Eye (tissue), 1 donor: ENCODE data around the gene ATP10B.
"Not testable (repeated sequence)": the region's sequence is repeated elsewhere in the genome, so short reads cannot be mapped to it uniquely, and the experiment has no call there.

ENCODE experiments used
- DNase-seq: peaks from one replicate; pipeline ENCODE4 v3.0.0-alpha.2; 2015

The ATP10B gene, protein sequence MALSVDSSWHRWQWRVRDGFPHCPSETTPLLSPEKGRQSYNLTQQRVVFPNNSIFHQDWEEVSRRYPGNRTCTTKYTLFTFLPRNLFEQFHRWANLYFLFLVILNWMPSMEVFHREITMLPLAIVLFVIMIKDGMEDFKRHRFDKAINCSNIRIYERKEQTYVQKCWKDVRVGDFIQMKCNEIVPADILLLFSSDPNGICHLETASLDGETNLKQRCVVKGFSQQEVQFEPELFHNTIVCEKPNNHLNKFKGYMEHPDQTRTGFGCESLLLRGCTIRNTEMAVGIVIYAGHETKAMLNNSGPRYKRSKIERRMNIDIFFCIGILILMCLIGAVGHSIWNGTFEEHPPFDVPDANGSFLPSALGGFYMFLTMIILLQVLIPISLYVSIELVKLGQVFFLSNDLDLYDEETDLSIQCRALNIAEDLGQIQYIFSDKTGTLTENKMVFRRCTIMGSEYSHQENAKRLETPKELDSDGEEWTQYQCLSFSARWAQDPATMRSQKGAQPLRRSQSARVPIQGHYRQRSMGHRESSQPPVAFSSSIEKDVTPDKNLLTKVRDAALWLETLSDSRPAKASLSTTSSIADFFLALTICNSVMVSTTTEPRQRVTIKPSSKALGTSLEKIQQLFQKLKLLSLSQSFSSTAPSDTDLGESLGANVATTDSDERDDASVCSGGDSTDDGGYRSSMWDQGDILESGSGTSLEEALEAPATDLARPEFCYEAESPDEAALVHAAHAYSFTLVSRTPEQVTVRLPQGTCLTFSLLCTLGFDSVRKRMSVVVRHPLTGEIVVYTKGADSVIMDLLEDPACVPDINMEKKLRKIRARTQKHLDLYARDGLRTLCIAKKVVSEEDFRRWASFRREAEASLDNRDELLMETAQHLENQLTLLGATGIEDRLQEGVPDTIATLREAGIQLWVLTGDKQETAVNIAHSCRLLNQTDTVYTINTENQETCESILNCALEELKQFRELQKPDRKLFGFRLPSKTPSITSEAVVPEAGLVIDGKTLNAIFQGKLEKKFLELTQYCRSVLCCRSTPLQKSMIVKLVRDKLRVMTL (N-terminal part only)

DNA sequence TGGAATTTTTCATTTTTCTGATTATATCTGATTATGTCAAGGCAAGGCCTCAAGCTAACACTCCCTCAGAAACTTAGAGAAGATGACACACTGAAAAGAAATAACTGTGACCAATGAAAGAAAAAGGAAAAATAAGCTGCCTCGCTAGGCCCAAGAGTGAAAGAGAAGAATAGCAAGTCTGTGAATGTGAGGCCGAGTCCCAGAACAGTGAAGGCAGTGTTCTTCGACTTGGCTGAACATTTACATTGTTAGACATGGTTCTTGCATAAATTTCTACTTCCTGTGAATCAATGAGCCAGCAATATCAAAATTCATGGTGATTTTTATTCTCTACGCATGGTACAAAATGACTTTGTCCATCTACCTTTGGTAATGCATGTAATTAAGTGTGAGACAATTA lies at the start of gene ATP10B:
TSS of gene ATP10B (minus strand) at position 163 of the 400 bp plus-strand sequence. CDS start 164,137 bp downstream, outside the sequence.
- DNase-seq: no peak

DNA sequence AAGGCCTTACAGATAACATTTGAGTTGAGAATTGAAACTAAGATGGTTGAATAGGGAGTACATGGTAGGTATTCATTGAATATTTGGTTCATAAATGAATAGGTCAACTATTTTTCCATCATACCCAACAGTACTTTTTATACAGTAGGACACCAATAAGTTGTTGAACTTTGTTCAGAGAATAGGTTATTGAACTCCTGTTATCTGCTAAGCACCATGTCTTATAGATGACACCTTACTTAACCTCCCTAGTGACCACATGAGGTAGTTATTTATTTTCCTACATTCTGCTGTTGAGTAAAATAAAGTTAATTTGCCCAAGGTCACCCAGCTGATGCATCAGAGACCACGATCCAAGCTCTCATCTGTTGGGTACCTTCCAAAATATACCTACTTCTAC lies 49.6 kb upstream of the ATP10B start:
- no peak for DNase-seq

DNA sequence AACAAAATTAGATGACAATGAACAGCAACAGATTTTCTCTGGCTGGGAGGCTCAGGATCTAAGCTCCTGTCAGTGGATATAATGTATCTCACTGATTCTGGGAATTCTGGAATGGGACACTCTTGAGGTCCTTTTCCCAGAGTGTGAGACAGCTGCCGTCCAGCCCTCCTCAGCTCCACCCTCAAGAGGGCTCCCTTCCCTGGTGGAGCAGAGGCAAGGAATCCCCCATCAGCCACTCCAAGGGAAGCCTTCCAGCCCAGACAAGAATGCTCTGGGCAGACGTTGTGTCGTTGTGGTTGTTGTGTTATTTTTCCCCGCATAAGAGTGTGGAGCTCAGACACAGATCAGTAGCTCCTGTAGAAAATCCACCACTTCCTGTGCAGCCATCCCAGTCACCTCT lies 47.7 kb upstream of the ATP10B start:
- no peak for DNase-seq

DNA sequence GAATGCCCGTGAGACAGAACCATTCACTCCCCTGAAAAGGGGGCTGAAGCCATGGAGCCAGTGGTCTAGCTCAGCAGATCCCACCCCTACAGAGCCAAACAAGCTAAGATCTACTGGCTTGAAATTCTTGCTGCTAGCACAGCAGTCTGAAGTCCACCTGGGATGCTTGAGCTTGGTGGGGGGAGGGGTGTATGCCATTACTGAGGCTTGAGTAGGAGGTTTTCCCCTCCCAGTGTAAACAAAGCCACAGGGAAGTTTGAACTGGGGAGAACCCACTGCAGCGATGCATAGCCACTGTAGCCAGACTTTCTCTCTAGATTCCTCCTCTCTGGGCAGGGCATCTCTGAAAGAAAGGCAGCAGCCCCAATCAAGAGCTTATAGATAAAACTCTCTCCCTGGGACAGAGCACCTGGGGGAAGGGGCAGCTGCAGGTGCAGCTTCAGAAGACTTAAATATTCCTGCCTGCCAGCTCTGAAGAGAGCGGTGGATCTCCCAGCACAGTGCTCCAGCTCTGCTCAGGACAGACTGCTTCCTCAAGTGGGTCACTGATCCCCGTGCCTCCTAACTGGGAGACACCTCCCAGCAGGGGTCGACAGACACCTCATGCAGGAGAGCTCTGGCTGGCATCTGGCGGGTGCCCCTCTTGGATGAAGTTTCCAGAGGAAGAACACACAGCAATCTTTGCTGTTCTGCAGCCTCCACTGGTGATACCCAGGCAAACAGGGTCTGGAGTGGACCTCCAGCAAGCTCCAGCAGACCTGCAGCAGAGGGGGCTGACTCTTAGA lies 41.4 kb upstream of the ATP10B start:
- DNase-seq: not testable (repeated sequence)

DNA sequence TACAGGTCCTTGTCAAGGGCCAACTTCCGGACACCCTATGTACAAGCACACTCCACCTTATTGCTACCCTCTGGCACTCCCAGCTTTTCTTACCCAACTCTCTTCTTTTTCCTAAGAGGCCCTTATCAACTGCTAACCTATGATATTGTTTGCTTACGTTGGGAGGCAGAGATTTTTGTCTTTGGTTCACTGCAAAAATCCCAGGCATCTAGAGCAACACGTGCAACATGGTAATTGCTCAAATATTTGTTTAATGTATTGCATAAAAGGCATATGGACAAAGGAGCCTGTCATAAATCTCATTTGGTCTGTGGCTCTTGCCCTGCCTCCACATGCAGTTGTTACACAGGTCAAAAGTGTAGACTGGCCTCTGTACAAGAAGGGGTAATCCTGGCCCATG lies 35.8 kb upstream of the ATP10B start:
- no peak for DNase-seq

DNA sequence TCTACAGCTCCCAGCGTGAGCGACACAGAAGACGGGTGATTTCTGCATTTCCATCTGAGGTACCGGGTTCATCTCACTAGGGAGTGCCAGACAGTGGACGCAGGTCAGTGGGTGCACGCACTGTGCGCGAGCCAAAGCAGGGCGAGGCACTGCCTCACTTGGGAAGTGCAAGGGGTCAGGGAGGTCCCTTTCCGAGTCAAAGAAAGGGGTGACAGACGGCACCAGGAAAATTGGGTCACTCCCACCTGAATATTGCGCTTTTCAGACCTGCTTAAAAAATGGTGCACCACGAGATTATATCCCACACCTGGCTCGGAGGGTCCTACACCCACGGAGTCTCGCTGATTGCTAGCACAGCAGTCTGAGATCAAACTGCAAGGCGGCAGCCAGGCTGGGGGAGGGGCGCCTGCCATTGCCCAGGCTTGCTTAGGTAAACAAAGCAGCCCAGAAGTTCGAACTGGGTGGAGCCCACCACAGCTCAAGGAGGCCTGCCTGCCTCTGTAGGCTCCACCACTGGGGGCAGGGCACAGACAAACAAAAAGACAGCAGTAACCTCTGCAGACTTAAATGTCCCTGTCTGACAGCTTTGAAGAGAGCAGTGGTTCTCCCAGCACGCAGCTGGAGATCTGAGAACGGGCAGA lies 21.7 kb upstream of the ATP10B start:
- DNase-seq: not testable (repeated sequence)

DNA sequence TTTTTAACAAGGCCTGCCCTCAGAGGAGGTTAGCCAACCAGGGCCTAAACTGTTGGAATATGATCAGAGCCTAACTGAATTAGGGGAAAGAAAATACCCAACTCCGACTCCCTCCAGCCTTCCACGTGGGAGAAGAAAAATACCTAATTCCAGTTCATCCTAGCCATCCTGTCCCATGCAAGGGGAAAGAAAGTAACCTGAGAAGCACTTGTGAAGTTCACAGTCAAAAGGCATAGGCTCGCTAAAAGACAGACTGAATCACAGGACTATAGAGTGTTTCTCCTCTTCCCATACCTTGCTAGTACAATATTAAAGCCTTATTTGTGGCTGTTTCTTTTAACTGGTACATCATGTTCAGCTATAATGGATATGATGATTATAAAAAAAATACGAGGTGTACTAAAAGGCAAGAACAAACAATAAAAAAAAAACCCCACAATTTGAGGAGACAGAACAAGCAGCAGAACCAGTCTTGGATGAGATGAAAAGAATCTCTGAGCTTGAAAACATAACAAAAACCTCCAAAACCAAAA lies 18.0 kb upstream of the ATP10B start:
- no peak for DNase-seq

DNA sequence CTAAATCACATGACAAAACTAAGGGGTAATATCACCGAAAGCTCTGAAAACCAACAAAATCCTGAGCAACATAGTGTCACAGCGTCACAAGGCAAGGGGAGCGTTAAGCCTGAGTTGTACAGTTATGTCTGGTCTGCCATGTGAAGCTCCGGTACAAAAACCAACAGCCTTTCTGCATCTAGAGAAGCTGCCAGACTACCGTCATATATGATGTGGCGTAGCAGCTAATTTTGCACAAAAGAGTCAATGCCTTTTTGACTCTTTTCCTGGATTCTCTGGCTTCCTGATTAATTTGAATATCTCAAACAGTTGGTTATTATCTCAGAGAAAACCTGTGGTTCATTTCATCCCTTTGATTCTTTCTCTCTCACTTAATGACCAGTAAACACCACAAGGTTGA lies 16.0 kb upstream of the ATP10B start:
- no peak for DNase-seq

DNA sequence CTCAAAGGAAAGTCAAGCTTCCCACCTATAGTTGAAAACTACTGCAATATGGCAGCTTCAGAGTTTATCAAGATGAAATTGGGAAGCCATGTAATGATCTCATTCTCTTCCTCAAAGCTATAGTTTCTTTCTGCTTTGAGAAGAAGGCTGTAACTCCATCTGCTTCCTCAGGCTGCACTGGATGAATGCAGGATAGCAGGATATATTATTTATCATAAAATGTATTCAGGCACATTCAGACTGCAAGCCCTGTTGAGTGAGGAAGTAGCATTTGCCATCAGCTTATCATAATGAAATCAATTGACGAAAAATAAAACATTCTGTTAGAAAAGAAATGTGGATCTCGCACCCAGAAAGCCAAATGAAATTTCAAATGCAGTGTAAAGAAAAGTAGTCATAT lies 560 bp downstream of the ATP10B start:
- DNase-seq: no peak

DNA sequence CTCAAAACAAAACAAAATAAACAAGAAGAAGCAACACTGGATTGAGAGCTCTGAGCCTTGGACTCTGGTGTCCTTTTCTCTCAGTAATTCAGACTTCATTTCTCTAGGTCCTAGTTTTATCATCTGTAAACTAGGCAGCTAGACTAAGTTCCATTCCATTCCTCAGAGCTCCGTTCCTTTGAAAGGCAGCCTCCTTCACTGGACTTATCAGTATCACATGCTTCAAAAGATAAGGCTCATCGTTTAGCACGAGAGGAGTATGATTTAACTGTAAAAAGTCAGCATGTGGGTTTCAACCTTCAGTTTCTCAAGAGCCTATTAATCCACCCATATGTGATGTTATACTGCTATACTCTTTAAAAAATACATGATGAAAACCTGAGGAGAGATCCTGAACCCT lies 1.6 kb downstream of the ATP10B start:
- no peak for DNase-seq

DNA sequence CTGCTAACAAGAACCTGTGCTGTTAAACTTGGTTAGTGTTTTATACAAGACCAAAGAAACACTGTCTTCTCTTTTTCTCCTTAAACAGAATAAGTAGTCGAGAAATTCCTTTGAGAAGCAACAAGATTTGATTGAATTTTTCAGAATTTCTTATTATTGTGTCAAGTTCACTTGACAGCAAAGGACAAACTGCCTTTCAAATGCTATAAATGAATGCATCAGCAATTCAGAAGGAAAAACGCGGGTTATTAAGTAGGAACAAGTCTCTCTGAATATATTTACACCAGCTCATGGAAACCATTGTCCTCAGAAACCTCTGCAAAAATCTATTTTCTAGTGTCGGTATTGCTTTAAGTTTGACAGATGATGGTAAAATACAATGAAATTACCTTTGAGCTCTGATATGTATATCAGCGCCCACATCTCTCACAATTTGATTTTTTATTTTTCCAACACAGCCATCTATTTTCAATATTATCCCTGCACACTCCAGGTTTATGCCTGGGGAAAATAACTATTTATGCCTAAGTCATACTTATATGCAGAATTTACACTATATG lies 4.4 kb downstream of the ATP10B start:
- no peak for DNase-seq

DNA sequence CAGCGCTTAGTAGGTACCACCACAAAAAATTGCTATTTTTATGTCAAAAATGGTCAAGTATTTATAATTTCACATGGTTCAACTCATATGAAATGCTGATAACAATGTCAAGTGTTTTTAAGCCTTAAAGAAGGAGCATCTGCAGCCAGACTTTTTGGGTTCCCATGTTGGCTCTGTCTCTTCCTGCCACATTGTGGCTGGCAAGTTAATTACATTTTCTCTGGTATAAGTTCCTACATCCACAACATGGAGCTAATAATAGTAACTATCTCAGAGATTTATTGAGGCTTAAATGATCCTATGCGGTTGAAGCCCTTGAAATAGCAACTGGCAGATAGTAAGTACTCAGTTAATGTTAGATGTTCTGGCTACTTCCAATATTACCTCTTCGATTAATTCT lies 5.4 kb downstream of the ATP10B start:
- no peak for DNase-seq

DNA sequence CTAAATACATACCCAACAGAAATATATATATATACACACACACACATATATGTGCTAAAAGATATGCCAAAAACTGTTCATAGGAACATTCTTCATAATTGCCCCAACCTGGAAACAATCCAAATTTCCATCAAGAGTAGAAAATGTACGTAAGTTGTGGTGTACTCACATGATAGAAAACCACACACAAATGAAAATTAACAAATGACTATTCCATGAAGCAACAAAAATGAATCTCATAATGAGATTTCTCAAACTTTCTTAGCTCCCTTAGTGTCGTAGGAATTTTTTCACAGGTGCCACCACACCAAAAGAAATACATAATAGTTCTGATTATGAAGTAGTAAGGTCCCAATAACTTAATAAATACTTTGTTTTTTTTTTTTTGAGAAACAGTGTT lies 7.8 kb downstream of the ATP10B start:
- no peak for DNase-seq

DNA sequence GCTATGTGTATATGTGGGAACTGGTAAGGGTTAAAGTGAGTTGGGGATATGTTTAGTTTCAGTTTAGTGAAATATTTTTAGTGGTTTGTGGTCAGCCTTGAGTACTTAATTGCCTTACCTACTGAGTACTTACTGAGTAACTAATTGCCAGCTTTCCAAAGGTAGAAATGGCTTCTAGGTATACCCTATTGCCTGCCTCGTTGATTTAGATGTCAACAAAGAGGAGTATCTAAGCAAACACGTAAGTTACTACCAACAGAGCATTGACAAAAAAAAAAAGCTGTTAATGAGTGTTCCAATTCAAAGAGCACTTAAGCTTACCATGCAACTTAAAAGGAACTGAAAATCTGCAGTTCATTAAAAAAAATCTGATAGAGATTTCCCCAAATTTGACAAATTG lies 8.8 kb downstream of the ATP10B start:
- DNase-seq: no peak

DNA sequence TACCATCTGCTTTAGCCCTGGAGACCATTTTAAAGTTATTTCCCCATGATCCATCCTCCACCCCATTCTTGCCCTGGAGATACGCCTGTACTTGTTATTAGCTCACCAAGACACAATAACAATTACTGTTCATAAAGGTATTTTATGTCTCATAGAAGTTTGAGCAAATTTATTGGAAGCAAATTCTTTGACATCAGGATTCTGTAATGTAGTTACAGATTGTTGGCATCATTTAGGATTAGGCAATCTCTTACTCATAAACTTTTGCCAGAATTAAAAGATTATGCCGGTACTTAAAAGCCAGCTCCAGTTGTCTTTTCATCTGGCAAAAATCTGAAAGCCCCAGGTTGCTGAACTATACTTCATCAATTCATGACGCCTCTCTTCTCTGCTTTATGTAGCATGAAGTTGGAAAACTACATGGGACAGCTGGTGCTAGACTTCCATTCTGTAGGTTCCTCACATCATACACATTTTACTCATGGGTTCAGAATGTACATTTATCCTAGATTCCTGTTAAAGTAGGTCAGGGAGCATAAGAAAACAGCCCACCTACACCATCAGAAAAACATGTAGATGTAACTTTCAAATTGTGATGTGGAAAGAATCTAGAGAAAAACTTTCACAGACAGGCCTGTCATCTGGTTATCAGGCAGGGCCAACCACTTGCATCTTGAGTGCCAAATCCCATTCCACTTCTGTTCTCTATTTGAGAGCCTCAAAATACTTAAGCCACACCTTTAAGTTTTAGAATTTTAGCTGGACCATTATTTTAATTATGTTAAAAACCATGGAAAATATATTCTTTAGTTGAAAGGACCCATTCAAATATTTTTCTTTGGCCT lies 14.0 kb downstream of the ATP10B start:
- DNase-seq: no peak

DNA sequence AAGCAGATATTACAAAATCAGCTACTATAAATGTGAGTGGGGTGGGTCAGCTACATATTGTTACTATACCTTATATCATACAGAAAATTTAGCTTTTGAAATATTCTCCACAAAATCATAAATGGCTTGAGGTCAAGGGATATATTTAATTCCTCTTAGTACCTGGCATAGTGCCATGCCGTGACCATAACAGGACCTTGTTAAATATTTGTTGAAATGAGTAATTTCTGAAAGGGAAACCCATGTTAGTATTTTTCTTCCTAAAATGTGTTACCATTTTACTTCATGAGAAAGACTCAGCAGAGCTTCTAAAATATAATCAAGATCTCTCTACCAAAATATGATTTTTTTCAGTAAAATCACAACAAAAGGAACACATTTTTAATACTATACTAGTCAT lies 14.8 kb downstream of the ATP10B start:
- no peak for DNase-seq

DNA sequence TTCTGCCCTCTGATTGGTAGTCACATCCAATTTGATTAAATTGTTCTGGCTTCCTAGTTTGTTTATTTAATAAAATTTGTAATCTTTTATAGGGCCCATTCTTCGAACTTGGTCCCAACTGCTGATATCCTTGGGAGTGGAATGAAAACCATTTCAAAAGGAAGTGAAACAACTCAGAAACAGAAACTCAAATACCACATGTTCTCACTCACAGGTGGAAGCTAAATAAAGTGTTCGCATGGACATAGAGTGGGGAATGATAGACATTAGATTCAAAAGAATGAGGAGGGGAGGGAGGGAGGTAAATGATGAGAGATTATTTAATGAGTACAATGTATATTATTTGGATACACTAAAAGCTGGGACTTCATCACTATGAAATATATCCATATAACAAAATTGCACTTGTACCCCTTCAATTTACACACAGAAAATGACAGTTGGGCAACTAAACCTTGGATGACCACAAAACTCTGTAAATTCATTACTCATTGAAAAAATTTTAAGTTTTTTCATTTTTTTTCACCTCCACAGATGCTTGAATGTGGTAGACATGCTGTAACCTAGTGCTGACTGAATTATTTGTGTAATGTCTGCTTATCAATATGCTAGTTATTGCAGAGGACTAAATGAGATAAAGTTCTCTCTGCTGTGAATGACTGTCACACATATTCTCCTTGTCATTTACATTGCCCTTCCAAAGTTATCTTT lies 16.0 kb downstream of the ATP10B start:
- no peak for DNase-seq

DNA sequence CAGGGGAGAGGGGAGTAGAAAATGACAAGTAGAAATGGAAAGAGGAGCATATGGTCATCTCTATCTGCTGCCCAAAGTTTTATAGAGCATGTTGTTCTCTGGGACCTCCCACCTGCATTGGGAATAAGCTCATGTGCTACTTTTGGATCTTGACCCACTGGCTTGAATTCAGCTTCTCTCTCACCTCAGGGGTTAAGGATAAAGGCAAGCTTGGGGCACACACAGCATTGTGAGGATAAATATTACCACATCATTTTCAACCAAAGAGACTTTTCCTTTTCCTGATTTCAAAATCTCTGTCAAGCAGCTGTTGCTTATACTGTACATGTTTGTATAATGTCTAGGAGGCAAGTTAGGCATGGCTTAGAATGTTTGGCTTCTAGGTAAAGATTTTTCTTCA lies 16.6 kb downstream of the ATP10B start:
- DNase-seq: no peak

DNA sequence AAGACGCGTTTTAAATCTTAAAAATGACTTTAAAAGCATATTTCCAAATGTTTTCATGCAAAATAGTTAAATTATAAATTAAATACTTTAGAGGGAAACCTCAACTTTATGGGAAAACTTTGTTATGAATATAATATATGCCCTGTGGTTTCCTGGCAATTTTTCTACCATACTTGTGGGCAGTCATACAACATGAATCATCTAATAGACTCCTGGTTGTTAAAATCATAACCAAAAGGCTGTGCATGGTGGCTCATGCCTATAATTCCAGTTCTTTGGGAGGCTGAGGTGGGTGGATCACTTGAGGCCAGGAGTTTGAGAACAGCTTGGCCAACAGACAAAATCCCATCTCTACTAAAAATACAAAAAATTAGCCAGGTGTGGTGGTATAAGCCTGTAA lies 18.2 kb downstream of the ATP10B start:
- DNase-seq: no peak

DNA sequence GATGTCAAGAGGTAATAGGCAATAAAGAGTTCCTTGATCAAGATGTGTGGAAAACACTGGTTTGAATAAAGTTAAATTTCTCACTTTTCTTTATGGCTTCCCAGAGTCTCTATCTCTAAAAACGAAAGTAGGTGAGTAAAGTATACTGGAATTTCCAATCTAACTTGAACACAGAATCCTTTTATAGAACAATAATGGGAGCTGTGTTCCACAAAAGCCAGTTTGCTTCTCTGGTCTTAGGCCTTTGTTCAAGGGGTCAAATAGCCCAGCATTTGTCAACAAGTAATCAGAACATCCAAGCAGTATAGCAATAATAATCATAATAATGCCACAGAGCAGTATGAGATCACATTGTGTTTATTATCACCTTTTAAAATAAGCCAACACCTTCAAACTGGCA lies 20.2 kb downstream of the ATP10B start:
- no peak for DNase-seq
